Vagina (tissue), 2 donors: Measurements from ENCODE around the gene IWS1. TPM values are rescaled to one million over a fixed set of nuclear protein-coding genes. Genes with fewer than 3 reads are reported as not detected.

Experiments
- DNase-seq, 2 donors: peaks; one replicate each; pipeline ENCODE4 v3.0.0-alpha.2; 2017; ENCODE audit errors: extremely low spot score in 2 of 2
- H3K27ac ChIP-seq: fragments of 200-600 bp; sonication (generic); one replicate; pipeline ENCODE4 v1.5.1; 2019
- H3K27me3 ChIP-seq: fragments of 200-600 bp; sonication (generic); one replicate; pipeline ENCODE4 v1.5.1; 2019
- H3K36me3 ChIP-seq, 2 donors: fragments of 200-600 bp; sonication (generic); one replicate each; pipeline ENCODE4 v1.5.1; 2017 to 2019
- H3K4me1 ChIP-seq: fragments of 200-600 bp; sonication (generic); one replicate; pipeline ENCODE4 v1.5.1; 2019
- H3K4me3 ChIP-seq, 2 donors: fragments of 200-600 bp; sonication (generic); 1 replicate in 1 of 2; 2 replicates in 1 of 2; pipeline ENCODE4 v1.5.1; 2016 to 2019
- H3K9me3 ChIP-seq: fragments of 200-600 bp; sonication (generic); one replicate; pipeline ENCODE4 v1.5.1; 2019
- POLR2A ChIP-seq, 2 donors: fragments of 450-650 bp; IDR thresholded peaks; one replicate each; pipeline ENCODE4 v1.6.1; 2017; ENCODE audit warnings: antibody characterized with exemption in 2 of 2, mild to moderate bottlenecking in 2 of 2, moderate library complexity in 2 of 2
- POLR2AphosphoS5 ChIP-seq, 2 donors: sonication (generic); formaldehyde crosslinking; IDR thresholded peaks; one replicate each; pipeline ENCODE4 v1.9.0; 2017; ENCODE audit warnings: antibody characterized with exemption in 2 of 2, mild to moderate bottlenecking in 2 of 2, low read depth in 1 of 2; ENCODE audit not compliant: insufficient read depth in 1 of 2
- intact Hi-C: fragments of 100-400 bp; cut with DNase I; formaldehyde crosslinking; loops from one replicate; pipeline ENCODE4 v1.15.1; 2023
- total RNA-seq: library from RNA; depleted of rRNA; stranded (reverse); fragments of >200 nt; gene quantifications from one replicate; pipeline ENCODE4 v1.2.3, GENCODE V29; 2016
- TF ChIP-seq, protein P1 (sequence below), 3 experiments: fragments of 450-650 bp in 2 of 3; fragments of 200-600 bp in 1 of 3; sonication (generic) in 1 of 3; IDR thresholded peaks; one replicate each; pipeline ENCODE4 v1.5.1; 2017 to 2019; ENCODE audit warnings: antibody characterized with exemption in 3 of 3, mild to moderate bottlenecking in 2 of 3, moderate library complexity in 2 of 3

The IWS1 gene
- total RNA-seq, 1 donor from 2014 or later = 40.8 TPM

GRCh38 chr2:127515383-127515915 is 10.8 kb downstream of the IWS1 start:
- Histone ChIP-seq H3K27ac (no peak overlapping the region), H3K4me1 (peaks cover 23% of the 10 kb centered on the region), H3K4me3 (no peak overlapping the region), H3K9me3 (no peaks in the 10 kb centered on the region), H3K27me3 (no peaks in the 10 kb centered on the region), H3K36me3 (peaks cover 0 to 12% of the 10 kb centered on the region in 2 donors)
- intact Hi-C loops = no loop called here
- TF ChIP-seq, protein P1, sequence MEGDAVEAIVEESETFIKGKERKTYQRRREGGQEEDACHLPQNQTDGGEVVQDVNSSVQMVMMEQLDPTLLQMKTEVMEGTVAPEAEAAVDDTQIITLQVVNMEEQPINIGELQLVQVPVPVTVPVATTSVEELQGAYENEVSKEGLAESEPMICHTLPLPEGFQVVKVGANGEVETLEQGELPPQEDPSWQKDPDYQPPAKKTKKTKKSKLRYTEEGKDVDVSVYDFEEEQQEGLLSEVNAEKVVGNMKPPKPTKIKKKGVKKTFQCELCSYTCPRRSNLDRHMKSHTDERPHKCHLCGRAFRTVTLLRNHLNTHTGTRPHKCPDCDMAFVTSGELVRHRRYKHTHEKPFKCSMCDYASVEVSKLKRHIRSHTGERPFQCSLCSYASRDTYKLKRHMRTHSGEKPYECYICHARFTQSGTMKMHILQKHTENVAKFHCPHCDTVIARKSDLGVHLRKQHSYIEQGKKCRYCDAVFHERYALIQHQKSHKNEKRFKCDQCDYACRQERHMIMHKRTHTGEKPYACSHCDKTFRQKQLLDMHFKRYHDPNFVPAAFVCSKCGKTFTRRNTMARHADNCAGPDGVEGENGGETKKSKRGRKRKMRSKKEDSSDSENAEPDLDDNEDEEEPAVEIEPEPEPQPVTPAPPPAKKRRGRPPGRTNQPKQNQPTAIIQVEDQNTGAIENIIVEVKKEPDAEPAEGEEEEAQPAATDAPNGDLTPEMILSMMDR (IDR thresholded peaks at IDR 0.05) = no peak
- no peak for TF ChIP-seq POLR2A (IDR thresholded peaks at IDR 0.05)
- TF ChIP-seq POLR2AphosphoS5 (IDR thresholded peaks at IDR 0.05; ENCODE audit: insufficient read depth in 1 of 2, low read depth in 1 of 2) = no peak
- DNase-seq = no peak

DNA sequence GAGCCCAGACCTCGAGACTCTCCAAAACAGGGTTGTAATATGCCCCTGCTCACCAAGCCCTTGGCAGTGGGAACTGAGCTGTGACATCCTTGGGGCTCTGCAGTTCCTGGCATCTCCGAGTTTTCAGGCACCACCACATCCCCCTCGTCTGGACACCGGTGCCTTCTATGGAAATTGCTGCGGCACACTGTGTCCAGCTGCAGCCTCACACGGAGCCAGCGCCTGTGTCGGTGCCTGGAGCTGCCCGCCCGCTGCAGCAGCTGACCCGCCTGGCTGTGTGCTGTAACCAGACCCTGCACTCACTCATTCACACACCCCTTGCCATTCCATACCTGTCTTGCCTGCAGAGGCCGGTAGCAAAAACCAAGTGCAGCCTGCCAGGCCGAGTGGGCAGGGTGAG is 11.8 kb downstream of the IWS1 start:
- intact Hi-C loops = no loop called here
- no peak for DNase-seq
- H3K27ac ChIP-seq = no peak overlapping the region
- H3K36me3 ChIP-seq = peaks cover 0 to 11% of the 10 kb centered on the region in 2 donors
- H3K4me1 ChIP-seq = peaks cover 25% of the 10 kb centered on the region
- H3K4me3 ChIP-seq = no peak overlapping the region
- TF ChIP-seq POLR2A (IDR thresholded peaks at IDR 0.05) (no peak), POLR2AphosphoS5 (IDR thresholded peaks at IDR 0.05; ENCODE audit: insufficient read depth in 1 of 2, low read depth in 1 of 2) (no peak)
- TF ChIP-seq, protein P1 (IDR thresholded peaks at IDR 0.05) = no peak
- no peaks in the 10 kb centered on the region for H3K27me3 ChIP-seq
- H3K9me3 ChIP-seq = no peaks in the 10 kb centered on the region

GRCh38 chr2:127514076-127514475 is 12.2 kb downstream of the IWS1 start:
- no peak overlapping the region for H3K27ac ChIP-seq
- peaks cover 29% of the 10 kb centered on the region for H3K4me1 ChIP-seq
- no peaks in the 10 kb centered on the region for H3K9me3 ChIP-seq
- no peak for DNase-seq
- H3K4me3 ChIP-seq = no peak overlapping the region
- no peak for TF ChIP-seq POLR2AphosphoS5 (IDR thresholded peaks at IDR 0.05; ENCODE audit: insufficient read depth in 1 of 2, low read depth in 1 of 2)
- TF ChIP-seq, protein P1 (IDR thresholded peaks at IDR 0.05) = no peak
- no peak for TF ChIP-seq POLR2A (IDR thresholded peaks at IDR 0.05)
- H3K36me3 ChIP-seq = peaks cover 0 to 11% of the 10 kb centered on the region in 2 donors
- intact Hi-C loops = no loop called here
- no peaks in the 10 kb centered on the region for H3K27me3 ChIP-seq

DNA sequence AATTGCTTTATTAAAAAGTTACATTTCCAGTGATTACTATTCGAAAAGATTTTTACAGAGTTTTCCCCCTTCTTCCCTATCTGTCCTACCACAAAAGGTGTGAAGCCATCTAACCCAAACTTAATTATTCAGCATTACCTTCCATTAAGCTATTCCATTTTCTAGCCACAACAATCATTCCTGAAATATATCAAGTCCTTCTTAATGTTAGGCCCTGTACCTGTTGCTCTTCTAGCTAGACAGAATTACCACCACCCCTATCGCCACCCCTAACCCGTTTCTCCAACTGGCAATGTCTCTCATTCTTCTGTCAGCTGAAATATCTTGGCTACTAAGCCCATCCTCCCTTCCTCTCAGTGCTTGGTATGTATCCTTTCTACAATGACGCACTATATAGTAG is 13.9 kb downstream of the IWS1 start:
- TF ChIP-seq, protein P1 (IDR thresholded peaks at IDR 0.05) = no peak
- TF ChIP-seq POLR2AphosphoS5 (IDR thresholded peaks at IDR 0.05; ENCODE audit: insufficient read depth in 1 of 2, low read depth in 1 of 2) (no peak), POLR2A (IDR thresholded peaks at IDR 0.05) (no peak)
- DNase-seq = no peak
- H3K4me3 ChIP-seq = no peak overlapping the region
- peaks cover 45% of the 10 kb centered on the region for H3K4me1 ChIP-seq
- H3K27me3 ChIP-seq = no peaks in the 10 kb centered on the region
- intact Hi-C loops = no loop called here
- H3K36me3 ChIP-seq = peaks cover 0 to 11% of the 10 kb centered on the region in 2 donors
- no peak overlapping the region for H3K27ac ChIP-seq
- H3K9me3 ChIP-seq = no peaks in the 10 kb centered on the region

GRCh38 chr2:127511917-127512316 is 14.4 kb downstream of the IWS1 start:
- Histone ChIP-seq H3K27ac (no peak overlapping the region), H3K9me3 (no peaks in the 10 kb centered on the region), H3K27me3 (no peaks in the 10 kb centered on the region), H3K4me1 (peaks cover 47% of the 10 kb centered on the region), H3K4me3 (no peak overlapping the region), H3K36me3 (peaks cover 0 to 11% of the 10 kb centered on the region in 2 donors)
- no peak for DNase-seq
- TF ChIP-seq POLR2A (IDR thresholded peaks at IDR 0.05) = no peak
- no peak for TF ChIP-seq POLR2AphosphoS5 (IDR thresholded peaks at IDR 0.05; ENCODE audit: insufficient read depth in 1 of 2, low read depth in 1 of 2)
- TF ChIP-seq, protein P1 (IDR thresholded peaks at IDR 0.05) = no peak
- intact Hi-C loops = no loop called here
